T follicular helper cell (primary cell): Measurements from ENCODE around the gene ADCY7.

Experiments
- DNase-seq: peaks from one replicate; pipeline ENCODE4 v3.0.0-alpha.2; 2020; ENCODE audit warnings: low read depth

Gene ADCY7

GRCh38 chr16:50267651-50268050, 1.3 kb downstream of the ADCY7 start:
- no peak for DNase-seq

GRCh38 chr16:50268352-50268751, 2.0 kb downstream of the ADCY7 start:
- DNase-seq: no peak

GRCh38 chr16:50269061-50269705, 2.8 kb downstream of the ADCY7 start:
- no peak for DNase-seq

GRCh38 chr16:50269769-50270509, 3.6 kb downstream of the ADCY7 start:
- no peak for DNase-seq

DNA sequence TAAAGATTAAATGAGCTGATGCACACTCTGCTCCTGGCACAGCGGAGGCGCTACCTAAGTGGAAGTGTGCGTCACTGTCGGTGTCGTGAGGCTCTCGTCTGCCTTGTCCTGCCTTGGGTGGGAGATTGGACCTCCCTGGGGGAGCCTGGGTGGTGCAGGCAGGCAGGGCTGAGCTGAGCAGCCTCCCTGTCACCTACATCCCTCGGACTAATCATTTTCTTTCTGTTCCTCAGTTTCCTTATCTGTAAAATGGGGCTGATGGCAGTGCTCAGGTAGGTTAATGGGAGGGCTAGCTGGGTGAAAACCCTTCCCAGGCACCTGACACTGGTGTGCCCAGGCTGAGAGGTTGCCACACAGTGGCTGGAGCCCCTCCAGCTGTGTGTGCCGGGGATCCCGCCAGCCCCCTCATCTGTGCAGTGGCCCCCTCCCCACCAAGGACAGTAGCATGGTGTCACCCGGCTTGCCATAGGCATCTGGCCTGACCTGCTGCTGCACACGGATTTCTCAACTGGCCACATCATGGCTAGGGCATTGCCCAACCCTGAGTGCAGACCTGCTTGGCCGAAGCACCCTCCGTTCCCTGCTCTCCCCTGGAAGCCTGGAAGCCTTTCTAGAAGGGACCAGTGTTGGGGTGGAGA, 4.3 kb downstream of the ADCY7 start:
- DNase-seq: no peak

GRCh38 chr16:50271148-50272041, 5.0 kb downstream of the ADCY7 start:
- no peak for DNase-seq

DNA sequence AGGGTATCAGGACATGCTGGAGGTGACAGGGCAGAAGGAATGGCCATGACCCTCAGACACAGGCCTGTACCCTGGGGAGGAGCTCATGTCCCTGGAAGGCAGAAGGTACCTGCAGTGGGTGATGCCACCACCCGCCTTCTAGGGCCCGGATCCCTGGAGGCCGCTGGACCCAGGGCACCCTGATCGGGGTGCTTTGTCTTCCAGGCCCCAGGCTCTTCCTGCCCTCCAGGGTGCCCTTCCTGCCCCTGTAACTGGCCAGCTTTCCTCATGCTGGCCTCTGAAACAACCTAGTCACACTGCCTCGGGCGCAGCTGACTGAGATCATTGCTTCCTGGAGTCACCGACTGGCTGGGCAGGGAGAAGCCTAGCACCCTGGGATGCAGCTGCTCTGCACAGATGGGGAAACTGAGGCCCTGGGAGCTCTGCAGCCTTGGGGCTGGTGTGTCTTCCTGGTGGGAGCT, 5.8 kb downstream of the ADCY7 start:
- DNase-seq: no peak

DNA sequence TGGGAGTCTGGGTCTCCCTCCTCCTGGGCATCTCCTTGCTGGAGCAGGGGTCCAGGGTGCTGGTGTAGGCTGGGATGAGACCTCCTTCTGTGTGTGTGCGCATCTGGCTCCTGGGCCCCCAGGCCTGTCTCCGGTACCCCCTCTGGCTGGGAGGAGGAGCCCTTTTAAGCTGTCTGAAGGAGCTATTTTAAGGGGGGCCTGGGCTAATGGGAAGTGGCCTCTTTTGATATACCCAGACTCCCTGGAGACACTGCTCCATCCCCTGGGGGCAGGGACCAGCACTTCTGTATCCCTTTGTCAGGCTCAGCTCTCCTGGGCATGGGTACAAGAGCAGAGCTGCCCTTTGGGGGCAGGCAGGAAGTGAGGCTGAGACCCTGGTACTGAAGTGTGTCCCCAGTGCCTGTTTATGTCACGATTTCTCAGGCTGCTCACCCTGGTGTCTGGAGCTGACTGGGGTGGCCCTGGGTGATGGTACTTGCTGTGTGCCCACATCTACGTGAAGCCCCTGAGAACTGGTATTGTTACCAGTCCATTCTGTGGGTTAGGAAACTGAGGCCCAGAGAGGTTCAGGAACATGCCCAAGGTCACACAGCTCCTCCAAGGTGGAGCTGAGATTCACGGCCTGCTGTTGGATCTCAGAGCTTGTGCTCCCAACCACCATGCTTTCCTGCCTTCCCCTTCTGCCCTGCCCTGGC, 6.5 kb downstream of the ADCY7 start:
- no peak for DNase-seq

- no peak for DNase-seq
These were observed 7.0 kb downstream of the ADCY7 start for GRCh38 chr16:50273382-50273690.

GRCh38 chr16:50273888-50274325, 7.6 kb downstream of the ADCY7 start:
- DNase-seq: no peak

GRCh38 chr16:50274326-50275097, 8.2 kb downstream of the ADCY7 start:
- peak; percentile 23 for DNase-seq

DNA sequence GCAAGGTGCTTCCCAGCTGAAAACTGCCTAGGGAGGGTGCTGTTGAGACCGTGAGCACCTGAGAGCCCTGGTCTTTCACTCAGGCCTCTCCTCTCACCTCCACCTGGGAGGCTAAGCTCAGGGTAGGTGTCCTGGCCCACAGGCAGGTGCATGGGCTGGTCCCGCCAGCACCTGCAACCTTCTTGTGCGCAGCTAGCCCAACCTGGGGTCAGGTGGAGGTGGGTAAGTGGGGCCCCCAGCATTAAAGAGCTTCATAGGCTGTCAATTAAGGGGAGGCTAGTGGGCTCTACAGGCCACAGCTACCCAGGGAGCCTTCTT, 8.7 kb downstream of the ADCY7 start:
- DNase-seq: no peak

GRCh38 chr16:50275428-50276325, 9.3 kb downstream of the ADCY7 start:
- no peak for DNase-seq

DNA sequence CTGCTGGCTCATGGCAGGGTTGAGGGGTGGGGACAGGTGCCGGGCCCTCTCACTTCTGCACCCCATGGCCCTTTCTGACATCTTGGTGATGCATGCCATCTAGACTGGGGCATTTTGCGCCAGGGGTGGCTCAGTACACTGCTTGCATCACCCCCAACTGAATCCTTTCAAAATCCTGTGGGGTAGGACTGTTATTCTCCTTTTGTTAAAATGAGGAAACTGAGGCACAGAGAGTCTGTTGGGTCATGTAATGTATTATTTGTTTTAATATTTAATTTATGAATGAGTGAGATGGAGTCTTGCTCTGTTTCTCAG, 9.9 kb downstream of the ADCY7 start:
- no peak for DNase-seq

- no peak for DNase-seq
These were observed 10.6 kb downstream of the ADCY7 start for GRCh38 chr16:50276801-50277555.

DNA sequence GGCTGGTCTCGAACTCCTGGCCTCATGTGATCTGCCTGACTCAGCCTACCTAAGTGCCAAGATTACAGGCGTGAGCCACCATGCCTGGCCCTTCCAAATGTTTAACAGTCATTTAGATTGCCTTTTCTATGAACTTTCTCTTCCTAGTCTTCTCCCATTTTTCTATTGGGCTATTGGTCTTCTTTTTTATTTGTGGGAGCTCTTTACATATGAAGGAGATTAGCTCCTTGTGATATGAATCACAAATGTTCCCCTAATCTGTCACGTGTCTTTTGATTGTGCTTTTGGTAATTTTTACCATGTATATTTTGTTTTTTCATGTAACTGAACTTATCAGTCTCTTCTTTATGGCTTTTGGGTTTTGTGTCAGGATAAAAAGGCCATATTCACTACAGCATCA, 11.9 kb downstream of the ADCY7 start:
- no peak for DNase-seq

GRCh38 chr16:50279504-50279865, 13.1 kb downstream of the ADCY7 start:
- no peak for DNase-seq

- no peak for DNase-seq
These were observed 14.6 kb downstream of the ADCY7 start for GRCh38 chr16:50280932-50281331.

DNA sequence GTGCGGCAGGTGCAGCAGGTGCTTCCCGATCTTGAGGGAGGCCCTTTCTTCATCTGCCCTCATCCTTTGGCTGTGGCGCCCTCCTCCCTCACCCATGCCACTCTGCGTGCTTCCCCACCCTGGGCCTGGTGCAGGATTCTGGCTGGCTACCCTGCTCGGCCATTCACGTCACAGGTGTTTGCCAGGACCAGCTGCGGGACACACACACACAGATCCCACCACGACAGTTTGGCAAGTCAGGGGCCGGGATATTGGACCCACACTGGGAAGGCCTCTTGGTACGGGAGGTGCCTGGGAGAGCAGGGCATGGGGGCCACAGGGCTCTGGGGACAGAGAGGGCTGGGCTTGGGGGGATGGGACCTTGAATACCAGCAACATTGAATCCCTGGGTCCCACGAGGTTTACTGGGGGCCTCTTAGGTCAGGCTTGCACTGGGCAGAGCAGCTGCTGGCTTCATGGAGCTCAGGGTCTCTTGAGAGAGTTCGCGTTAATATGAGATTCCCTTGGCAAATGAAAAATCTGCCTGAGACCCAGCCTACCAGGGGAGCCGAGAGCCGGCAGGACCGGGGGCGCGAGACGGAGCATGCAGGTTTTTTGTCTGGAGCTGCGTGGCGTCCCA, 15.1 kb downstream of the ADCY7 start:
- no peak for DNase-seq
